HG03571 (cell line): ENCODE measurements around the gene OVAAL.

Experiments used
- ATAC-seq: cut with Tn5 transposase; IDR thresholded peaks from one replicate; pipeline ENCODE4 v1.9.1; 2021; ENCODE audit not compliant: unreplicated experiment

OVAAL gene

GRCh38 chr1:180558664-180559063 is at the start of gene OVAAL:
Gene OVAAL (plus strand): TSS chr1:180558964.
- ATAC-seq: no peak

GRCh38 chr1:180510882-180511281 is 47.9 kb upstream of the OVAAL start:
- ATAC-seq: no peak

GRCh38 chr1:180513531-180513930 is 45.2 kb upstream of the OVAAL start:
- no peak for ATAC-seq

- ATAC-seq: no peak
These were observed 43.4 kb upstream of the OVAAL start for GRCh38 chr1:180515364-180515763.

GRCh38 chr1:180515857-180516388 is 42.8 kb upstream of the OVAAL start:
- ATAC-seq: peak; percentile 90

GRCh38 chr1:180519846-180520245 is 38.9 kb upstream of the OVAAL start:
- ATAC-seq: no peak

- no peak for ATAC-seq
These were observed 37.1 kb upstream of the OVAAL start for GRCh38 chr1:180521474-180522212.

- ATAC-seq: no peak
These were observed 36.6 kb upstream of the OVAAL start for GRCh38 chr1:180522213-180522515.

GRCh38 chr1:180524160-180524914 is 34.4 kb upstream of the OVAAL start:
- no peak for ATAC-seq

- ATAC-seq: no peak
These were observed 33.6 kb upstream of the OVAAL start for GRCh38 chr1:180524915-180525714.

- ATAC-seq: no peak
These were observed 33.1 kb upstream of the OVAAL start for GRCh38 chr1:180525715-180526039.

- no peak for ATAC-seq
These were observed 31.6 kb upstream of the OVAAL start for GRCh38 chr1:180527101-180527669.

- ATAC-seq: no peak
These were observed 29.8 kb upstream of the OVAAL start for GRCh38 chr1:180528868-180529470.

- ATAC-seq: no peak
These were observed 28.3 kb upstream of the OVAAL start for GRCh38 chr1:180530501-180530900.

- ATAC-seq: no peak
These were observed 25.9 kb upstream of the OVAAL start for GRCh38 chr1:180532854-180533253.

GRCh38 chr1:180533266-180533987 is 25.3 kb upstream of the OVAAL start:
- ATAC-seq: peak; percentile 51

- no peak for ATAC-seq
These were observed 24.6 kb upstream of the OVAAL start for GRCh38 chr1:180534214-180534613.

- ATAC-seq: no peak
These were observed 23.3 kb upstream of the OVAAL start for GRCh38 chr1:180535418-180535999.

GRCh38 chr1:180536821-180537372 is 21.9 kb upstream of the OVAAL start:
- ATAC-seq: no peak

GRCh38 chr1:180539136-180539535 is 19.6 kb upstream of the OVAAL start:
- no peak for ATAC-seq
